C4-2B (cell line): Measurements from ENCODE around the gene VSTM4.

Experiments used
- H3K27ac ChIP-seq: fragments of 450-650 bp; 2 replicates; pipeline ENCODE4 v1.5.1; 2017
- ZFX ChIP-seq: fragments of 450-650 bp; IDR thresholded peaks from 2 replicates; pipeline ENCODE4 v1.6.1; 2017
- TF ChIP-seq, protein P1 (sequence below): fragments of 450-650 bp; conservative IDR thresholded peaks from 2 replicates; pipeline ENCODE4 v1.5.1; 2017; ENCODE audit warnings: mild to moderate bottlenecking

The VSTM4 gene

DNA sequence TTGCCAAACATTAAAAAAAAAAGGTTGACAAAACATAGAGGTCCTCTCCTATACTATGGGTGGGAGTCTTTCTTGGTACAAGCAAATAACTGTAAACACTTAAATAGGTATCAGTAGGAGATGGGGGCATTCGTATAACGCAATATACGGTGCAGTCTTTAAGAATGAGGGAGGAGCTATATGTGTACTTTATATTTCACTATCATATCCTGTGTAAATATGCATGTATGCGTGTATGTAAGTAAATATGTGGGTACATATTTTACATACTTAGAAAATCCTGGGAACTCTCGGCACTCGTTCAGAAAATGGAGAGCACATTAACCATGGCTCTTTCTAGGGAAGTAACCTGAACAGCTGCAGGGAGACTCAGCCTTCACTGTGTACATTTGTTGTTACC is 93.6 kb downstream of the VSTM4 start:
- H3K27ac ChIP-seq: no peak overlapping the region
- TF ChIP-seq, protein P1, sequence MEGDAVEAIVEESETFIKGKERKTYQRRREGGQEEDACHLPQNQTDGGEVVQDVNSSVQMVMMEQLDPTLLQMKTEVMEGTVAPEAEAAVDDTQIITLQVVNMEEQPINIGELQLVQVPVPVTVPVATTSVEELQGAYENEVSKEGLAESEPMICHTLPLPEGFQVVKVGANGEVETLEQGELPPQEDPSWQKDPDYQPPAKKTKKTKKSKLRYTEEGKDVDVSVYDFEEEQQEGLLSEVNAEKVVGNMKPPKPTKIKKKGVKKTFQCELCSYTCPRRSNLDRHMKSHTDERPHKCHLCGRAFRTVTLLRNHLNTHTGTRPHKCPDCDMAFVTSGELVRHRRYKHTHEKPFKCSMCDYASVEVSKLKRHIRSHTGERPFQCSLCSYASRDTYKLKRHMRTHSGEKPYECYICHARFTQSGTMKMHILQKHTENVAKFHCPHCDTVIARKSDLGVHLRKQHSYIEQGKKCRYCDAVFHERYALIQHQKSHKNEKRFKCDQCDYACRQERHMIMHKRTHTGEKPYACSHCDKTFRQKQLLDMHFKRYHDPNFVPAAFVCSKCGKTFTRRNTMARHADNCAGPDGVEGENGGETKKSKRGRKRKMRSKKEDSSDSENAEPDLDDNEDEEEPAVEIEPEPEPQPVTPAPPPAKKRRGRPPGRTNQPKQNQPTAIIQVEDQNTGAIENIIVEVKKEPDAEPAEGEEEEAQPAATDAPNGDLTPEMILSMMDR: no peak
- no peak for TF ChIP-seq ZFX

DNA sequence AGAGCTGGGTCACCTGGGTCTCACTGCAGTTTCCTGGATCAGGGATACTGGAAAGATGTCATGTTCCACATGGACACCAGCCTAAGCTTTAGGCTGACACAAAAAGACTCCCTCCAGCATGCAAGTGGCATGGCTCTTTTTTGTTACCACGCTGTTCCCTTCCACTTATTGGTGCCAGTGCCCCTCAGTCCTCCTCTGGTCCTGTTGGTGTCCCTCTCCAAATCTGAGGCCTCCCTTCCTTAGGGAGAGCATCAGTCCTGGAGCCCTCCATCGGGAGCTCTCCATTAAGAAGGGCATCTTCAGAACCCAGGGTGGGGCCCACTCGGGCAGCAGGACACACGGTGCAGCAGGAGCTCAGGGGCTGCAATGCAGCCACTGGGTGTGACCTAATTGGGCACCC is 99.6 kb downstream of the VSTM4 start:
- no peak for TF ChIP-seq ZFX
- TF ChIP-seq, protein P1: no peak
- no peak overlapping the region for H3K27ac ChIP-seq

DNA sequence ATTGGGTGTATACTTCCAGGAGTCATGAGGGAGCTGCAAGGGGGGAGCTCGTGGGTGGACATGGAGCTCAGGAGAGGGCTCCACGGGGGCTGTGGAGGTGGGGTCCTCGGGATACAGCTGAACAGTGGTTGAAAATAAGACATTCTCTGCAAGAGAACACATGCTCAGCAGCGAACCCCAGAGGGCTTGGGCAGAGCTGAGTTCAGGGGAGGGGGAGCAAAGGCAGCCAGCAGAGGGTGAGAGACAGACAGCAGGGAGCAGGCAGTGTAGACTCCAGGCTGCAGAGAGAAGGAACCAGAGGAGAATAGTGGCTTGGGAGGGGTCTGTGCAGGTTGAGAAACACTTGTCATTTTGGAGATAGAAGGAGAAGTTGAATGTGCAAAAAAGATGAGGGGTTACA is 102.7 kb downstream of the VSTM4 start:
- no peak overlapping the region for H3K27ac ChIP-seq
- no peak for TF ChIP-seq ZFX
- TF ChIP-seq, protein P1: no peak

DNA sequence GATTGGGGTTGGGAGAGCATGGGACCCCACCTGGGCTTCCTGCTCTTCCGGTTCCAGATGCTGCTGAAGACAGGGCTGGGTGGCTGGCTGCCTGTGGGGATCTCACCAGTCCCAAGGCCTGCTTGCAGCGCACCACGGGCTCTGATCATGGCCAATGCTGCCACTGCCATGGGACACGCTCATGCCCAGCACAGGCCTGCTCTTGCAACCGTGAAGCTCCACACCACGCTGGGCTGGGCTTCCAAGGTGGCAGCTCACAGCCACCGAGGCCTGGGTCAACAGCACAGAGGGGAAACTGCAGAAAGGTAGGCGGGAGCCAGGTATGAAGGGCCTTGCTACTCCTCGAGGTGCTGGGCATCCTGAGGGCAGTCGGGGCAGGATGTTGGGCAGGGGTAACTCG is 103.6 kb downstream of the VSTM4 start:
- TF ChIP-seq ZFX: no peak
- TF ChIP-seq, protein P1: no peak
- H3K27ac ChIP-seq: no peak overlapping the region

DNA sequence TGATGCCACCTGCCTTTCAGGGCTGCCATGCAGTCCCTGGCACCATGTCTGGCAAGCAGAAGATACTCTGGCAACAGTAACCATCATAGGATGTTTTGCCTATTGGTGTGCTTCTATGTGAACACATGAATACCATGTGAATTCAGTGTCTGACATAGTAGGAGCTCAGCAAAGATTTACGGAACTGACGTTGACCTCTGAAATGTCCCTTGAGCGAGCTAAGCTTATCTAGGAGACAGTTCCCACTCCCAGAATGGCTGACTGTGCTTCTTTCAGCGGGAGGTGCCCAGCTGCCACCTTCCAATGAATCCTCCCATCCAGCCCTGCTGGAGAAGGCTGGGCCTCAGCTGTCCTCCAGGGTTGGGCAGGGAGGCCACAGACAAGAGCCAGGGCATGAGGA is 104.5 kb downstream of the VSTM4 start:
- TF ChIP-seq, protein P1: no peak
- TF ChIP-seq ZFX: no peak
- H3K27ac ChIP-seq: no peak overlapping the region

DNA sequence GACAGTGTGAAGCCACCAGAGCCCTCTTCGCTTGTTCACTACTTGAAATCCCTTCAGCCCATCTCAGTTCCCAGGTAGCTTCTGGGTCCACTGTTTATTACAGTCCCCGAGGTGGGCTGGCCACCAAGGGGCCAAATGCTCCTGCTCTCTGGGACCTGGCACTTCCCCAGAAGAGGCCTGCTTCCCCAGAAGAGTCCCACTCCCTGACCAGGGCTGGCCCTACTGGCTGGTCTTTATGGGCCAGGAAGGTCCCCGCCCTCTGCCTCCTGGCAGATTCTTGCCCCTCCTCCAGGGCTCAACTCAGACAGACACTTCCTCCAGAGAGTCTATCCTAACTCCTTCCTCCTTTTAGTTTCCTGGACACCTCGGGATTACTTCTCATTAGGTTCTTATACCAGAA is 105.0 kb downstream of the VSTM4 start:
- TF ChIP-seq, protein P1: no peak
- TF ChIP-seq ZFX: no peak
- H3K27ac ChIP-seq: no peak overlapping the region

DNA sequence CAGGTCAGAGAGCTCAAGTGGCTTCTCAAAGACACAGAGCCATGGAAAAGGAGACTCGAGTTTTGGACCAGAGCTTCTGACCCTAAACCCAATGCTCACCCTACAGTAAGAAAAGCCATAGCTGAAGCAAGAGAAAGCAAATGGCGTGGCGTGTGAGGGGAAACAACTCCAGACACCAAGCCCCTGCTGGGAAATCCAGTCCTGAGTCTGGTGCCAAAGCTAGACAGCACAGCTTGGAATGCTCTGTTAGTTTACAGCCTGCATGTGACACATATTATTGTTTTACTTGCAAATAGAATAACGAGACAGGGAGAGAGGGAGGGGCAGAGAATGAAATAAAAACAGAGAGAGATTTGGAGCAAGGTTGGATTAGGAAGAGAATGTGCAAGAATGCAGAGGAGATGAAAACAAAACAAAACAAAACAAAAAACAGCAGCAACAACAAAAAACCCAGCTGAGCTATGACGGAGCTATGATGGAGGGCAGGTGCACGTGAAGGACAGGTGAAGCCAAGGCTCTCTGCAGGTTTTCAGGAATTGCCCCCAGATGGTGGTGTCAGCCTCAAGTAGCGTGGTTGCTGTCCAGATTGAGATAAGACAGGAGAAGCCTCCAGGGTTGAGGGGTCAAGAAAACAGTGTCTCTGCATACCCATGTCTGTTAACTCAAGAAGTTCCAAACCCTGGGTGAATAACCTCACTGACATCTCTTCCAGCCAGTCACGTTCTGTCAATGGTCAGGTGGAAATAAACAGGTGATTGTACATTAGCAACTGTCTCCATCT is 105.9 kb downstream of the VSTM4 start:
- no peak for TF ChIP-seq ZFX
- TF ChIP-seq, protein P1: no peak
- H3K27ac ChIP-seq: no peak overlapping the region
